Mesodermal cell (in vitro differentiated cells): ENCODE results near the gene MGMT.

Experiments
- H3K27ac ChIP-seq: 2 replicates; pipeline ENCODE4 v1.7.0; 2013; ENCODE audit warnings: mild to moderate bottlenecking, low read depth, low read length, moderate library complexity; ENCODE audit not compliant: severe bottlenecking
- H3K36me3 ChIP-seq: 2 replicates; pipeline ENCODE4 v1.7.1; 2013; ENCODE audit warnings: mild to moderate bottlenecking, low read length, moderate library complexity; ENCODE audit not compliant: control insufficient read depth, insufficient read depth
- H3K4me1 ChIP-seq: one replicate; pipeline ENCODE4 v1.7.1; 2013; ENCODE audit warnings: mild to moderate bottlenecking, low read length; ENCODE audit not compliant: insufficient read depth, control insufficient read depth, poor library complexity, severe bottlenecking
- H3K4me3 ChIP-seq: 2 replicates; pipeline ENCODE4 v1.7.0; 2013; ENCODE audit warnings: low read length, control low read depth, mild to moderate bottlenecking; ENCODE audit not compliant: insufficient read depth, poor library complexity, severe bottlenecking; ENCODE audit errors: extremely low read depth
- H3K9me3 ChIP-seq: 2 replicates; pipeline ENCODE4 v1.7.1; 2013; ENCODE audit warnings: mild to moderate bottlenecking, low read length, moderate library complexity; ENCODE audit not compliant: control insufficient read depth
- WGBS, 2 experiments: methylation state at CpG; one replicate each; pipeline ENCODE4 v1.1.5; 2013; ENCODE audit warnings: missing lambda C conversion rate in 2 of 2; ENCODE audit not compliant: insufficient coverage in 2 of 2; 5-methylcytosine and 5-hydroxymethylcytosine counted together

Gene MGMT

DNA sequence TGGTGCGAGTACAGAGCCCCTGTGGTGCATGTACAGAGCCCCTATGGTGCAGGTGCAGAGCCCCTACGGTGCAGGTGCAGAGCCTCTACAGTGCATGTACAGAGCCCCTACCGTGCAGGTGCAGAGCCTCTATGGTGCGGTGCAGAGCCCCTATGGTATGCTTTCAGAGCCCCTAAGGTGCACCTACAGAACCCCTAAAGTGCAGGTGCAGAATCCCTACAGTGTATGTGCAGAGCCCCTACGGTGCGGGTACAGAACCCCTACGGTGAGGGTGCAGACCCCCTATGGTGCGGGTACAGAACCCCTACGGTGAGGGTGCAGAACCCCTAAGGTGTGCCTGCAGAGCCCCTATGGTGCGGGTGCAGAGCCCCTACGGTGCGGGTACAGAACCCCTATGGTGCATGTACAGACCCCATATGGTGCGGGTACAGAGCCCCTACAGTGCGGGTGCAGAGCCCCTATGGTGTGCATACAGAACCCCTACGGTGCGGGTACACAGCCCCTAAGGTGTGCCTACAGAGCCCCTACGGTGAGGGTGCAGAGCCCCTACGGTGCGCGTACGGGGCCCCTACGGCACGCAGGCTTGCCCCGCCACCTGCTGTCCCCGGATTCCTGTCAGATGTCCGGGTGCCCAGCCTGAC, 53.5 kb downstream of the MGMT start:
- H3K36me3 ChIP-seq, result no peaks in the 10 kb centered on the region

DNA sequence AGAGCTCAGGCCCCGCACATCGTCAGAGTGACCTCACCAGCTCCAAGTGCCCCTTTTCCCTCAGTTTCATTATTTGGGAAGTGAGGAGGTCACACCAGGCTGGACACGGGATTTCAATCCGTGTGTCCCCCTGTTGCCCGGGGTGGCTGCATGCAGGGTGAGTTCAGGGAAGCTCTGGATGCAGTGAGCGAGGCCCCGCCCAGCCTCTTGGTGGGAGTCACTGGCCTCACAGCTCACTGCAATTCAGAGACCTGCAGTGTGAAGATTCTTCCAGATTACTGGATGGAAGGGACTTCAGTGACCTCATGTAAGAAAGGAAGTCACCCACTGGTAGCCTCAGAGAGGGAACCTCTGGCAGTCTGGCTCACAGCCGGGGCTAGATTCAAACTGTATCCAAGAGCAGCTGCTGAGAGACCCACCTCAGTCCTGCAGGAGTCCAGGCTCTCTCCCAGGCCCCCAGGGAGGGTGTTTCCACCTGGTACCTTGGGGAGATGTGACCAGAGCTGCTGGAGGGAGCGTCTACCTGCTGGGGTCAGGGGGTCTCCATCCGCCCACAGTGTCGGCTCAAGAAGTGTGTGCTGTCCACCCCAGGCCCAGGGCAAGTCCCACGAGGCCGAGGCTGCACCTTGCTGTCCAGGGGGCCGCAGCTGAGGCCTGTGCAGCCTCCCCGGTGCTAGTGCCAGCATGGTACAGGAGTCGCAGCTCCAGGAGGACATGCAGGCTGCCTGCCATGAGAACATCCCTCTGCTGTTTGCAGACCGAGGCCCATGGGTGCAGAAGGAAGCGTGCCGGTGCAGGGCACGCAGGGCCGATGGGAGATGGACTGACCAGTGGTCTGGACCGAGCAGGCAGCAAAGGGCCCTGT, 54.4 kb downstream of the MGMT start:
- 84 to 89% methylated on average over 15 to 21 of the region's 22 CpGs for WGBS, 2 experiments
- Histone ChIP-seq H3K4me3 (no peak overlapping the region), H3K36me3 (no peaks in the 10 kb centered on the region), H3K4me1 (peaks cover 3% of the 10 kb centered on the region), H3K27ac (no peak overlapping the region), H3K9me3 (no peaks in the 10 kb centered on the region)

More for the DNA sequence above, 53.5 kb downstream of the MGMT start:
- 96 to 97% methylated on average over 15 to 26 of the region's 26 CpGs for WGBS, 2 experiments
- H3K4me3 ChIP-seq, result no peak overlapping the region
- no peaks in the 10 kb centered on the region for H3K9me3 ChIP-seq
- H3K27ac ChIP-seq, result no peak overlapping the region
- peaks cover 3% of the 10 kb centered on the region for H3K4me1 ChIP-seq

GRCh38 chr10:129522041-129522585, 55.1 kb downstream of the MGMT start:
- H3K9me3 ChIP-seq, result no peaks in the 10 kb centered on the region
- no peak overlapping the region for H3K27ac ChIP-seq
- no peak overlapping the region for H3K4me3 ChIP-seq
- H3K4me1 ChIP-seq, result peaks cover 3% of the 10 kb centered on the region
- no peaks in the 10 kb centered on the region for H3K36me3 ChIP-seq
- WGBS, 2 experiments, result 90 to 93% methylated on average over 6 of the region's 7 CpGs

- H3K9me3 ChIP-seq, result no peaks in the 10 kb centered on the region
- H3K36me3 ChIP-seq, result no peaks in the 10 kb centered on the region
- no peak overlapping the region for H3K4me3 ChIP-seq
- WGBS, 2 experiments, result 88 to 90% methylated on average over 21 to 26 of the region's 27 CpGs
- peaks cover 3% of the 10 kb centered on the region for H3K4me1 ChIP-seq
- H3K27ac ChIP-seq, result no peak overlapping the region
These were observed 56.1 kb downstream of the MGMT start for GRCh38 chr10:129523031-129523722.

GRCh38 chr10:129523723-129524316, 56.8 kb downstream of the MGMT start:
- no peak overlapping the region for H3K4me3 ChIP-seq
- no peaks in the 10 kb centered on the region for H3K36me3 ChIP-seq
- H3K4me1 ChIP-seq, result peaks cover 3% of the 10 kb centered on the region
- no peak overlapping the region for H3K27ac ChIP-seq
- no peaks in the 10 kb centered on the region for H3K9me3 ChIP-seq
- WGBS, 2 experiments, result 80 to 88% methylated on average over 8 to 11 of the region's 11 CpGs

GRCh38 chr10:129524936-129525335, 57.9 kb downstream of the MGMT start:
- Histone ChIP-seq H3K4me3 (no peak overlapping the region), H3K9me3 (no peaks in the 10 kb centered on the region), H3K27ac (no peak overlapping the region), H3K36me3 (no peaks in the 10 kb centered on the region), H3K4me1 (peaks cover 3% of the 10 kb centered on the region)
- WGBS, 2 experiments, result 80 to 89% methylated on average over 1 of the region's 3 CpGs

- H3K4me3 ChIP-seq, result no peak overlapping the region
- H3K27ac ChIP-seq, result no peak overlapping the region
- no peaks in the 10 kb centered on the region for H3K36me3 ChIP-seq
- WGBS, 2 experiments, result 88 to 91% methylated on average over 7 to 13 of the region's 13 CpGs
- no peaks in the 10 kb centered on the region for H3K9me3 ChIP-seq
- H3K4me1 ChIP-seq, result peaks cover 3% of the 10 kb centered on the region
These were observed 58.4 kb downstream of the MGMT start for GRCh38 chr10:129525401-129525801.

- no peaks in the 10 kb centered on the region for H3K36me3 ChIP-seq
- peaks cover 10% of the 10 kb centered on the region for H3K4me1 ChIP-seq
- H3K9me3 ChIP-seq, result no peaks in the 10 kb centered on the region
- 92% methylated on average over 12 of the region's 12 CpGs for WGBS, 2 experiments
- H3K4me3 ChIP-seq, result no peak overlapping the region
- no peak overlapping the region for H3K27ac ChIP-seq
These were observed 59.9 kb downstream of the MGMT start for GRCh38 chr10:129526943-129527342.

DNA sequence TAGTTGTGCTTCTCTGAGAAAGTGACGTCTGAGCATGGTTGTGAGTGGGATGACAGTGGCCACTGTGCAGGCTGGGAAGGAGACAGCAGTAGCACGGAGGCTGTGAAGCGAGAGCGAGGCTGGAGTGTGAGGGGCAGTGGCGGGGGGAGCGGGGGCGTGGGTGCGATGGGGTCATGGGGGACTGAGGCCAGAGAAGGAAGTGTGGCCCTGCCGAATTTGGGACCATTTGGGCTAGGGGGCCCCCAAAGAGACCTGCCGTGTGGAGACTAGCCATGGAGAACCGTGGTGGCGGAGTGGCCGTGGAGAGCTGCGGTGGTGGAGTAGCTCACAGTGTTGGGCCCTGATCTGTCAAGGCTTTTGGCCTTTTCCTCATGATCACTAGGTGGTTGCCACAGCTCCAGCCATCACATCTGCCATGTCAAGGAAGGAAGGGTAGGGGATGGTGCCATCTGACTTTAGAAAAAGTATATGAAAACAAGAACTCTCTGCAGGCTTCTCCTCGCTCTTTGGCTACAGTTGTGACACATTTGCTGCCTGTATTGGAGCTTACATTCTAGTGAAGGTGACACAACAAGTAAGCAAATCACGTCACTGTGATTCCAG, 61.4 kb downstream of the MGMT start:
- H3K9me3 ChIP-seq, result no peaks in the 10 kb centered on the region
- H3K36me3 ChIP-seq, result no peaks in the 10 kb centered on the region
- 93 to 96% methylated on average over 10 to 12 of the region's 16 CpGs for WGBS, 2 experiments
- peaks cover 17% of the 10 kb centered on the region for H3K4me1 ChIP-seq
- H3K27ac ChIP-seq, result no peak overlapping the region
- H3K4me3 ChIP-seq, result no peak overlapping the region

DNA sequence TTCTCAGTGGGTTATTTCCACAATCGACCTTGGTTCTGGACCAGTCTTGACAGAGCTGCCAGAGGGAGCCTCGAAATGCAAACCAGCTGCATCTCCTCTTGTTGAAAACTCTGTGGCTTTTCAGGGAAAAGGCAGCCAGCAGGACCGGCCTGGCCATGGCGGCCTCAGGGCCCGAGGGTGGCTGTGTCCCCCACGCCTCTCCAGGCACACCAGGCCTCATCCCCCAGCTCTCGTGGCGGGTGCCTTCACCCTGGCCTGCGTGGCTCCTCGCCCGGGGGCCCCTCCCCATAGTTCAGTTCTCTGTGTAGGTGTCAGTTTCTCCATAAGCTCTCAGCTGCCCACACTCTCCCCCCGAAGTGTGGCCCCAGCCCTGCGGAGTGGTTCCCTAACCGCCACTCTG, 63.5 kb downstream of the MGMT start:
- Histone ChIP-seq H3K4me3 (no peak overlapping the region), H3K36me3 (no peaks in the 10 kb centered on the region), H3K4me1 (peaks cover 17% of the 10 kb centered on the region), H3K9me3 (no peaks in the 10 kb centered on the region), H3K27ac (no peak overlapping the region)
- 94 to 97% methylated on average over 10 to 12 of the region's 14 CpGs for whole genome bisulfite sequencing, 2 experiments
